ENCODE results near the gene GALNT17.

- TF ChIP-seq CTCF (tag by site-specific recombination; IDR thresholded peaks at IDR 0.05), result no peak
- TF ChIP-seq ZNF184 (tag by site-specific recombination; IDR thresholded peaks at IDR 0.05), result no peak
- no peak for TF ChIP-seq ZBTB7A (tag by site-specific recombination; IDR thresholded peaks at IDR 0.05; ENCODE audit: low read depth)
- TF ChIP-seq ZNF513 (tag by site-specific recombination; IDR thresholded peaks at IDR 0.05), result no peak
- TF ChIP-seq ZNF248 (tag by site-specific recombination; IDR thresholded peaks at IDR 0.05), result no peak
Measured at GRCh38 chr7:71754828-71755227, 622.9 kb downstream of the GALNT17 start.

Measured in HEK293 (cell line).